PC-9 (cell line): Measurements from ENCODE around the gene KLRD1.

Source experiments
- EZH2 ChIP-seq: fragments of 200-600 bp; sonication (generic); IDR thresholded peaks from 2 replicates; pipeline ENCODE4 v1.8.0; 2017; ENCODE audit warnings: antibody characterized with exemption, low read depth
- TF ChIP-seq, protein P1 (sequence below): fragments of 200-600 bp; sonication (generic); conservative IDR thresholded peaks from 2 replicates; pipeline ENCODE4 v1.6.1; 2017; ENCODE audit warnings: mixed run types, antibody characterized with exemption, mild to moderate bottlenecking, moderate library complexity

DNA sequence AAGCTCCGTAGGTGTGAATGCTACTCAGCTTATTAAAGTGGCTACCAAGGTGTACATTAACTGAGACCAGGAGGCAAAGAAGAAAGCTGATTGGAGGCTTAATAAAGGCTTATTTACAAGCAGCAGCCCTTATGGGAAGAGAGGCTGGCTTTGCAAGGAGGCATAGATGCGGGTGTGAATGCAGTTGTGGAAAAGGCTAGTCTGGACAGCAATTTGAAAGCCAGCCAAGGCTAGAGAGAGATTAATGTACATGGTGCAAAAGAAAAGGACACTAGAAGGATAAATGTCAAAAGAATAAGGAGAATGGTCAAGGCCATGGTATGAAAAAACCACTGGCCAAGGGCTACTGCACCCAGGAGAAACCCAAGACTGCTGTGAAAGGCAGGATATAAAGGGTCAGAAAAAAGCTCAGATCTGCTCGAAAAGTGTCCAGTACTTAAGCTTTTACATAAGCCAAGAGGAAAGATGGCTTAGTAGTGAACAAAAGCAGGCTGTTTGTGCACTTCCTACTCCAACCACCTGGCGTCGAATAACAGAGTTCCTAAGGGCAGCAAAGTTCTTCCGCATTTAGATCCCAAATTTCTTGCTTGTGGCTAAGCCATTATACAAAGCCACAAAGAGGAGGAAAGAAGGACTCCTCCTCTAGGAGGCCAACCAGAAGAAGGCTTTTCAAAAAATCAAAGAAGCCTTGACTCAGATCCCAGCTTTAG lies 58.2 kb downstream of the KLRD1 start:
- TF ChIP-seq, protein P1, sequence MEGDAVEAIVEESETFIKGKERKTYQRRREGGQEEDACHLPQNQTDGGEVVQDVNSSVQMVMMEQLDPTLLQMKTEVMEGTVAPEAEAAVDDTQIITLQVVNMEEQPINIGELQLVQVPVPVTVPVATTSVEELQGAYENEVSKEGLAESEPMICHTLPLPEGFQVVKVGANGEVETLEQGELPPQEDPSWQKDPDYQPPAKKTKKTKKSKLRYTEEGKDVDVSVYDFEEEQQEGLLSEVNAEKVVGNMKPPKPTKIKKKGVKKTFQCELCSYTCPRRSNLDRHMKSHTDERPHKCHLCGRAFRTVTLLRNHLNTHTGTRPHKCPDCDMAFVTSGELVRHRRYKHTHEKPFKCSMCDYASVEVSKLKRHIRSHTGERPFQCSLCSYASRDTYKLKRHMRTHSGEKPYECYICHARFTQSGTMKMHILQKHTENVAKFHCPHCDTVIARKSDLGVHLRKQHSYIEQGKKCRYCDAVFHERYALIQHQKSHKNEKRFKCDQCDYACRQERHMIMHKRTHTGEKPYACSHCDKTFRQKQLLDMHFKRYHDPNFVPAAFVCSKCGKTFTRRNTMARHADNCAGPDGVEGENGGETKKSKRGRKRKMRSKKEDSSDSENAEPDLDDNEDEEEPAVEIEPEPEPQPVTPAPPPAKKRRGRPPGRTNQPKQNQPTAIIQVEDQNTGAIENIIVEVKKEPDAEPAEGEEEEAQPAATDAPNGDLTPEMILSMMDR = no peak
- TF ChIP-seq EZH2 = no peak
